GM12872 (cell line): Measurements from ENCODE around the gene ANKRD24.

Experiments used
- CTCF ChIP-seq: IDR thresholded peaks from 3 replicates; pipeline ENCODE4 v1.5.1; 2011; ENCODE audit warnings: low read depth, mild to moderate bottlenecking, low read length, moderate library complexity; ENCODE audit not compliant: insufficient read depth

ANKRD24 gene

GRCh38 chr19:4210166-4210731 lies 27.8 kb downstream of the ANKRD24 start:
- TF ChIP-seq CTCF = no peak

GRCh38 chr19:4213116-4213515 lies 30.6 kb downstream of the ANKRD24 start:
- no peak for TF ChIP-seq CTCF

GRCh38 chr19:4215807-4216206 lies 33.3 kb downstream of the ANKRD24 start:
- no peak for TF ChIP-seq CTCF

GRCh38 chr19:4216846-4217245 lies 34.4 kb downstream of the ANKRD24 start:
- no peak for TF ChIP-seq CTCF

- no peak for TF ChIP-seq CTCF
Observed at GRCh38 chr19:4217429-4218264, 35.2 kb downstream of the ANKRD24 start.

GRCh38 chr19:4220188-4220587 lies 37.7 kb downstream of the ANKRD24 start:
- no peak for TF ChIP-seq CTCF

- no peak for TF ChIP-seq CTCF
Observed at GRCh38 chr19:4224470-4224869, 42.0 kb downstream of the ANKRD24 start.
